Measurements from ENCODE around the gene MRPL55.

MRPL55 gene

DNA sequence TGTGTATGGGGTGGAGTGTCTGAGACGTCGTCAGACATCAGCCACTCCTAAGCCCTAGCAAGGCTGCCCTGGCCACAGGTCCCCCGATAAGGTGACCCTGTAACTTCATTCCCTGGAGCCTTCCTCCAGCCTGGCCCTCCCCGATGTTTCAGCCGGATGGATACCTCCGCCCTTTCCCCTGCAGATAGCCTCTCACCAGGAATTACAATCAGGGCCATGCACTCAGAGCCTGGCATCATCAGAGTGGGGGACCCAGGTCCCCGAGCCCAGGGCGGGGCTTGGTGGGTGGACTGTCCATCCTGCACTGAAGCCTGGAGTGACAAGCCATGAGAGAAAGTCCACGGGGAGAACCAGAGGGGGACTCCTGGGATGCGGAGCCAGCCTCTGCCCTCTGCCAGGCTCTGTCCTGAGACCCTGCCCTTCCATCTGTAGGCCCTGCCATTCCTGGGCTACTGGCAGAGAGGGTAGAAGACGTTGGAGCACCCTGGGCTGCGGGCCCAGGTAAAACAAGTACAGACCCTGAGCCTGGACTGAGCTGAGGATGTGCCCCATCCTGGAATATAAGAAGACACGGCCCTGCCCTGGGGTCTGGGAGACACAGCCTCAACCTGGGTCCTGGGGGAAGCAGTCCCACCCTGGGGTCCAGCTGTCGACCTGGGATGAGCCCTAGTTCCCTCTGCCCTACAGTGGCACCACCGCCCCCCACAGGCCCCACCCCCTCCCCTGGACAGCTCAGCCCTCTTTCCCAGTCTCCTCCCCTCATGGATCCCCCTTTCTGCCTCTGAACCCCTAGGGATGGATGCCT is 43.4 kb downstream of the MRPL55 start:
- no peak for DNase-seq (ENCODE audit: low spot score)
- TF ChIP-seq CTCF (IDR thresholded peaks at IDR 0.05; ENCODE audit: extremely low read depth, missing control alignments) = no peak

DNA sequence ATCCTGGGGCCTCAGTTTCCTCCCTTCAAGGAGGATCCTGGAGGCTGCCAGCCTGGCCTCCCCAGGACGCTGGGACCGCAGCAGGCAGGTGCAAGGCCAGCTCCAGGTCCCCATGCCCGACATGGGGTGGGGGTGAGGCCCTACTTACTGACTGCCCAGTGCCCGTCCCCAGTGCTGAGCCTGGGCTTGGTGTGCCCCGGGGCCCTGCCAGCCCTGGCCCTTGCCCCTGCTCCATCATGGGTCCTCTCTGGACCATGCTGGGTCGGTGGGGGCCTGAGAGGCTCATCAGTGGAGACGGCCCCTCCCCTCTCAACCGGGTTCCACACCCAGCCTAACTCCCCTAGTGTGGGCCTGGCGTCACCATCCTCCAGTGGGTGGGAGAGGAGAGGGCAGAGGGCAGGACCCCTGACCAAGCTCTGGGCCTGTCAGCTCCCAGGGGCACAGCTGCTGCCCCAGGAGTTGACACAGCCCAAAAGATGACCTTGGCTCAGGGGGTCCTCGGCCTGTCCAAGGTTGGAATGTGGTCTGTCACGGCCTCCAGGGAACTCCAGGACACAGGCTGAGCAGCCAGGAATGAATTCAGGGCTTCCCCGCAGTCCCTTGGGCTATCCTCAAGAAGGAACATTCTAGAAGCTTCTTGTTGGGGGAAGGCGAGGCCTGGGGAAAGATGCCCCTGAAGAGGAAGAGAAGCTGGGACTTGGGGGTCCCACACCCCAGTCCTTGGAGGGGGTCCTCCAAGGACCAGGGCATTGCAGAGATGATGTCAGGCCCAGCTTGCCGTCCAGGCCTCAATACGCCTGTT is 44.2 kb downstream of the MRPL55 start:
- no peak for TF ChIP-seq CTCF (IDR thresholded peaks at IDR 0.05; ENCODE audit: extremely low read depth, missing control alignments)
- no peak for DNase-seq (ENCODE audit: low spot score)

DNA sequence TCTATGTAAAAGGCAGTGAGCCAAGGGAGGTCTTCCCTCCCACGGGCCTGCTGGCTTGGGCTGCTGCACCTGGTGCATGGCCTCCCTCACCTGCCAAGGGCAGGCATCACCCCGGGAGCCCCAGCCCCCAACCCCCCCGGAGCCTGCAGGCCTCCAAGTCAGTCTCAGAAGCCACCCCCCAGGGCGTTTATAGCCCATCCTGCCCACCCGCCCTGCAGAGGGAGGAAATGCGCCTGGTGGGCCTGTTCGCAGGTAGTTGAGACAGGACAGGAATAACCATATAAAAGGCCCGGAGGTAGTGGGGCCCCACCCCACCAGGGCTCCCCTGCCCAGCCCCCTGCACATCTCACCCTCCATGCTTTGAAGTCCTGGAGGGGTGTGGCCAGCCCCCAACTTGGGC is 44.8 kb downstream of the MRPL55 start:
- no peak for DNase-seq (ENCODE audit: low spot score)
- no peak for TF ChIP-seq CTCF (IDR thresholded peaks at IDR 0.05; ENCODE audit: extremely low read depth, missing control alignments)

- no peak for TF ChIP-seq CTCF (IDR thresholded peaks at IDR 0.05; ENCODE audit: extremely low read depth, missing control alignments)
- DNase-seq (ENCODE audit: low spot score) = no peak
Observed at GRCh38 chr1:228063251-228064191, 45.6 kb downstream of the MRPL55 start.

DNA sequence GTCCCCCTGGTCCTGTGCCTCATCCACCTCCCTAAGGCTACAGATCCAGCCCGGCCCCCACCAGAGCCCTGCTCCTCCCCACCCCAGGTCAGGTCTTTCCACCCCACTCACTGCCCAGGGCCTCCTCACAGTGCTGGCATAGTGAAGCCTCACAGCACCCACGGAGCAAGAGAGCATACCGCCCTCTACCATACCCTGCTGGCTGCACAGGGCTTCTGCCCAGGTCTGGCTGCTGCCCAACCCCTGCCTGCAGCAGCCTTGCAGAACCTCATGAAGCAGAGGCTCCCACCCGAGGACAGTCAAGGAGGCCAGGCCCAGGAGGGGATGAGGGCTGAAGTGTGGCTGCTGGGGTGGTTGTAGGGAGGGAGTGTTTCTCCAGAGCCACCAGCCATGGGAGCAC is 46.3 kb downstream of the MRPL55 start:
- no peak for DNase-seq (ENCODE audit: low spot score)
- TF ChIP-seq CTCF (IDR thresholded peaks at IDR 0.05; ENCODE audit: extremely low read depth, missing control alignments) = no peak

- DNase-seq (ENCODE audit: low spot score) = no peak
- no peak for TF ChIP-seq CTCF (IDR thresholded peaks at IDR 0.05; ENCODE audit: extremely low read depth, missing control alignments)
Observed at GRCh38 chr1:228062085-228062791, 46.9 kb downstream of the MRPL55 start.
